ENCODE measurements around the gene MYO10.
A peak's percentile ranks its signal among the peaks of the same experiment; 100 is the strongest.

Gene MYO10

DNA sequence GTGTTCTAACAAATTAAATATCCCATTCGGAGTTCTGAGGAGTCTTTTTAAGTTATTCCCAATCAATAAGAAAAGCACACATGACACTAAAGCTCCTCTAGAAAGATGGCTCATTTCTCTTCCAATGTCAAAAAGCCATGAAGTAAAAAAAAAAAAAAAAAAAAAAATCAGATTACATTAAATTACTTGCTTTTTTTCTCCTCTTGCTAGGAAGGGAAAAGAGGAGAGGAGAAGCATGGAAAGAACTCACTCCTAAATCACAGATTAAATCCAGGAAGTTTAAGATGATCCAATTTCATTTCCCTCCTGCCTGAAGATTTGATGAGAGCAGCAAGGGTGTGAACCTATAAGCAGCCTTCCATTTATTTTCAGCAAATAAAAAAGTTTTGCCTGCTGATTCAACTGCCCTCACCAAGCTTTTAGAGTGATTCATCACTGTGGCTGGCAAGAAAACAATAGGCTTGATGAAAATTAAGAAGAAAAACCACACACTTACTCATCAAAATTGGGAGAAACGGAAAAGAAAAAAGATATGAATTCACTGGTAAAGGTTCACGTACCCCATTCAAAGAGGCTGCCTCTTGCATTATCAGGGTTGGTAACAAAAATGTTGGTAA, 19.7 kb downstream of the MYO10 start:
- peak; percentile 61 for DNase-seq (ENCODE audit: low spot score)

DNA sequence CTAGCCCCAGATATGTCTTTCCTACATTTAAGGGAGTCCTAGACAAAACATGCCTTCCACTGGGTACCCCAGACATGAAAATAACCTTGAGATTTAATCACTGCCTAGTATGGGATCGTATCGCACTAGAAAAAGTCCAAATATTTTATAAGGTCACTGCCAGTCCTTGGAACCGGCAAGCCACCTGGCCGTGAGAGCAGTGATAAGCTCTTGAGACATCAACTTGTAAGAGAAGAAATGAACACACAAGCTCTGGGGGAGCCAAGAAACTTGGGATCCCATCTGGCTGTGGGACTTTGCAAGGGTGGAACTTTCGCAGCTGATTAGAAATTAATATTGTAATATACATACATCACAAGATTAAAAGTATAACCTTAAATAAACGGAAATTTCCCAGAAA, 21.5 kb downstream of the MYO10 start:
- no peak for DNase-seq (ENCODE audit: low spot score)

DNA sequence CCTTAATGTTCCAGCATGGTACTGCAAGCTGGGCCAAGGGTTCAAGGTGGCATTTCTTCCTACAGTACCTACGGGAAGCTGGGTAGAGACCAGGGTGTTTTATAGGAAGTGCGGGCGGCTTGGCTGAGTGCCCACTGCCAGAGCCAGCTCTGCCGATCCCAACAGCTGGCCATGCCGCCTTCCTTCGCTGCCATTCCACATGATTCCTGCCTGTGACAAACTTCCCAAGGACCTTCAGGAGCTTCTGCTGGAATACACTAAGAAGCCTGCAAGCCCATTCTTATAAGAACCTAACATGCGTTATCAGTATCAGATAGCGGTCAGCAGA, 22.0 kb downstream of the MYO10 start:
- no peak for DNase-seq (ENCODE audit: low spot score)

DNA sequence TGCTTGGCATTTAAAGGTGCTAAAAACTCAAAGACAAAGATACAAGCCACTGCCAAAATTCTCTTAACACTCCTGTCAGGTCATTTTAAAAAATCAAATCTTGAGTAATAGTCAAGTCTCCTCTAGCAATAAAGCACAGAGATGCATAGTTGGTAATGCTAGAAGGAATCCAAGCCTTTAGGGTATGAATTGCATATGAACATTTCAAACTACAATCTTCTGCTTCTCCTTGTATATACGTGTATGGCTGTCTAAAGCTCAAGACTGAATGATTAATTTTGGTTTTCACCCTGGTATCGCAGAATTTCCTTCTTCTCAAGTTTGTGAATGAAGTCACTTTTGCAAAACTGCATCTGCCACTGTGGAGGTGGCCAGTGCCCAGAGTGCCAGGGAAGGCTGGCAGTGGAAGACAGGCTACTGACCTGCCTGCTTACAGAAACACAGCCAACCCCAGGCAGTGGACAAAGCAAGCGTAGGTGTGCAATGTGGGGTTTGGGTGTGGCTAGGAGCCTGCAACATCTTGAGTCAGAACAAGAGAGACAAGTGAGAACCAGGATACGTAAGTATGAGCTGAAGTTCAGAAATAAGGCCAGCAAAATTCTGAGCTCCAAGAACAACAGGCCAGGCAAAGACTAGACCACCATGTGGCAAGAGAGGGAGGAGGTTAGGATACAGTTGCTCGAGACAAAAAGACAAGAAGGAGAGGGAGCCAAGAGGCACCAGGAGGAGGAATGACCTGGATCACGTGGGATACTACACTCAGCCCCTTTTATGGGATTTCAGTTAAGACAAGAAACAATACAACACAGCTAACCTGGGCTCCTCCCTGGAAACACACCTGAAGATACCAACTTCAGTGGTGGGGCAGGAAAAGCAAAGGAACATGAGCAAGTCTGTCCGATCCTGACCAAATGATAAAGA, 22.6 kb downstream of the MYO10 start:
- no peak for DNase-seq (ENCODE audit: low spot score)

DNA sequence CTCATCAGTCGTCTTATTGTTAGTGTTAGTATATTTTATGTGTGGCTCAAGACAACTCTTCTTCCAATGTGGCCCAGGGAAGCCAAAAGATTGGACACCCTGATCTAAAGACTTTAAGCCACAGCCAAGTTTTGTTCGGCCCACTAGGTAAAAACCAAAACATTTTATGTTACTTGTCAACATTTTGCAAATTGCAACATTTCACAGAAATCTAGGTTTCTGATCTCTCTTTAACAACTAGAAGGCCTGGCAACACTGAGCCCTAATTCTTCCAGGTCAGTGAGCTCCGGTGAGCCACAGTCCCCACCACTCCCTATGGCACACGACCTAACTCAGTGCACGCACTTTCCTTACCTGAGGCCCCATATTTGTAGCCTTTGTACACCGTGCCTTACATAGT, 24.0 kb downstream of the MYO10 start:
- DNase-seq (ENCODE audit: low spot score), result no peak

DNA sequence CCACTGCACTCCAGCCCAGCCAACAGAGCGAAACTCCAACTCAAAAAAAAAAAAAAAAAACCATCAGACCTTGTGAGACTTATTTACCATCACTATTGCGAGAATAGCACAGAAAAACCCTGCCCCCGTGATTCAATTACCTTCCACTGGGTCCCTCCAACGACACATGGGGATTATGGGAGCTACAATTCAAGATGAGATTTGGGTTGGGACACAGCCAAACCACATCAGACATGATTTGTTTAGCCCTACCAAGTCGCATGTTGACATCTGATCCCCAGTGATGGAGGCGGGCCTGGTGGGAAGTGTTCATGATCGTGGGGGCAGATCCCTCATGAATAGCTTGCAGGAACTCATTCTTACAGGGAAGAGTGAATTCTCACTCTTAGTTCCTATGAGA, 26.6 kb downstream of the MYO10 start:
- DNase-seq (ENCODE audit: low spot score), result no peak

DNA sequence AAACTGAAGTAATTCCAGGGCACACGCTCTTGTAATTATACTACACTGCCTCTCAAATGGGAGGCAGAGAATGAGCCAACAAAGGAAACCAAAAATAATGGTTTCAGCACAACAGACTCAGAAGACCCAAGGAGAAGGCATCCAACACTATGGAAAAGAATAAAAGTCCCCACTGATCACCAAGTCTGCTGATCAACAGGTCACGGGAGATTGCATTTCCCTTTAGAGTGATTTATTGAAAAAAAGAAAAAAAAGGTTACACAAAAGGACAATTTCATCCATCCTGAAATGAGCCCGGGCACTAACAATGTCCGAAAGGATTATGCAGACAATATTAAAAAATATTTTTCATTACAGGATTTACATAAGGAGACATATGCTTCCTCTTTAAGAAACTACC, 28.8 kb downstream of the MYO10 start:
- no peak for DNase-seq (ENCODE audit: low spot score)

DNA sequence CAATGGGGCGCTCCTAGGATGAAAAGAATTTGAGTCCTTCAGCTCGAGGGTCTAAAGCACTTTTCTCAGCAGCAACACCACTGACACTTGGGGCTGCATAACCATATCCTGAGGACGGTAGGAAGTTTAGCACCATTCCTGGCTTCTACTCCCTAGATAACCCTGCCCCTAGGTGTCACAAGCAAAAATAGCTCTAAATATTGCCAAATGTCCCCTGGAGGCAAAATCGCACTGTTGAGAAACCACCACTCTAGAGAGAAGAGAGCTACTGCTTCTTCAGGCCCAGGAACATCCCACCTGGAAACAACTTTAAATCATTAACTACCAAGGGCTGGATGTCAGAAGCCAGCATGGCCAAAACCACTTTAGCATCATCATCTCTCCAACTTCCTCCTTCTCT, 29.8 kb downstream of the MYO10 start:
- no peak for DNase-seq (ENCODE audit: low spot score)

DNA sequence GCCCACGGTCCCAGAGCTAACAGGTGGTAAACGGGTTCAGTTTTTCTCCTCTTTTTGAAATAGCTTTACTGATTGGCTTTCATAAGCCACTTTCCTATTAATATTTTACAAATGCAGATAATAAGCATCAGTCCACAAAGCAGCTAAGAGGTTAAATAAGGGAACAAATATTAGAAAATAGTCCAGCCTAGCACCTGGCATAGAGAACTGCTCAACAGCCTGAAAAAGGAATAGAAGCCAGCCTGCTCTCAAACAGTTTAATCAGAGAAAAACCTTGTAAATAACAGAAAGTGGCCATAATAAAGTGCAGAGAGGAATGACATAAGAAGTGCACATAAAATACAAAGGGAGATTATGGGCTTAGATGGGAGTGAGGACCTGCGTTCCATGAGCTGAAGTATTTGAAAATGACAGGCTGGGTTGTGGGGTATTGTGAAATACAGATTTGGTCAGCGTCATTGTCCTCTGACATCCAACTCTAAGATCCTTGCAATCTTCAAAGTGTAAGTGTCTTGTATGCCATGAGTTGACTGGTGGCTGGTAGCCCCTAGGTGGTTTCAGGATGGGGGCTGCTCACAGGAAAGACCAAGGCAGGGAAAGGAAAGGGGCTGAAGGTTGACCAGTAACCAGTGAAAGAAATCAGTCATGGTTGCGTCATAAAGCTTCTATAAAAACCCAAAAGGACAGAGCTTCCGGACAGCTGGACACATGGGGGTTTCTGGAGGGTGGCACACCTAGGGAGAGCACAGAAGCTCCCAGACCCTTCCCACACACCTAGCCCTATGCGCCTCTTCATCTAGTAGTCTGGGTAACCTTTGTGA, 32.4 kb downstream of the MYO10 start:
- DNase-seq (ENCODE audit: low spot score), result no peak

DNA sequence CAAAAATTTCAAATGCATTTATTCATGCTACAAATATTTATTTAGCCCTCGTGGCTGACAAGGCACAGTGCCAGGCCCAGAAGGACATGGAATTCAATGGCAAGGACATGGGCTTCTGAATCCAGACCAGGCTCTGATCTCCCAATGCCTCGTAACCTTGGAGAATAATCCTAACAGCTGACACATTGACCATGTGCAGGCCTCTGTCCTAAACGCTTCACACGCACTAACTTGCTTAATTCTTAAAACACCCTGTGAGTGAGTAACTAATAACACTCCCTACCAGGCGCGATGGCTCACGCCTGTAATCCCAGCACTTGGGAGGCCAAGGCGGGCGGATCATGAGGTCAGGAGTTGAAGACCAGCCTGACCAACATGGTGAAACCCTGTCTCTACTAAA, 33.2 kb downstream of the MYO10 start:
- DNase-seq (ENCODE audit: low spot score), result peak; percentile 26

DNA sequence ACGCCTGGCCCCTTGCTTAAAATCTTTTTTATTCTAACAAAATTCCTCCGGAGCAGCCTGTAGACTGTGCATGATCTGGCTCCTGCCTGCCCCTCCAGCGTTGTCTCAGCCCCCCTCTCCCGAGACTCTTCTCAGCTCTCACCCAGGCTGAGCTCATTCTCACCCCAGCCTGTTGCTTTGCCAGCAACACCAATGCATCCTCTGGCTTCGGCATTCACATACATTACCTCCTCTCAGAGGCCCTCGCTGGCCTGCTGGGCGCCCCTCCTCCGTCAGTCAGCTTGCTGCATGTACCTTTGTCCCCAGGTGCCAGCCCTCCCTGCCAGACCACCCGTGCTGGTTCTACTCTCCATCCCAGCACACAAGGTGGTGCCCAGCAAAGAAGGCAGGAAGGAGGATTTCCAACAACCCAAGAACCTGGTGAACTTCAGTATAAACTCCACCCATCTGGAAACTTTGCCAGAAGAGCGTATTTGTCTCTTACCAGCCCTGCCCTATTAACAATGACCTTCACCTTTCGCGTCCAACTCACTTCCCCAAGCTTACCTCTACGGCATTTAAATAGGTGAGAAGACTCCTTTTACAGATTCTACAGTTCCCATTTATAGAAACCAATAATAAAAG, 35.0 kb downstream of the MYO10 start:
- DNase-seq (ENCODE audit: low spot score), result no peak

DNA sequence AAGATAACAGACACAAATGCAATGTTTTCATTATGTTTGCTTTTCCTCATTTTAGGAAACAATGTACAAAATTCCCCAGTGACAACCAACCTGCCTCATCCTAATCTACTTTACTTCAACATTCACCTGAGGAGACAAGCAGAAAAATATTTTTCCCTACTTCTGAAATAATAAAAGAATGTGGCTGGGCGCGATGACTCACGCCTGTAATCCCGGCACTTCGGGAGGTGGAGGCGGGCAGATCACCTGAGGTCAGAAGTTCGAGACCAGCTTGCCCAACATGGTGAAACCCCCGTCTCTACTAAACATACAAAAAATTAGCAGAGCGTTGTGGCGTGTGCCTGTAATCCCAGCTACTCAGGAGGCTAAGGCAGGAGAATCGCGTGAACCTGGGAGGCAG, 36.9 kb downstream of the MYO10 start:
- no peak for DNase-seq (ENCODE audit: low spot score)

DNA sequence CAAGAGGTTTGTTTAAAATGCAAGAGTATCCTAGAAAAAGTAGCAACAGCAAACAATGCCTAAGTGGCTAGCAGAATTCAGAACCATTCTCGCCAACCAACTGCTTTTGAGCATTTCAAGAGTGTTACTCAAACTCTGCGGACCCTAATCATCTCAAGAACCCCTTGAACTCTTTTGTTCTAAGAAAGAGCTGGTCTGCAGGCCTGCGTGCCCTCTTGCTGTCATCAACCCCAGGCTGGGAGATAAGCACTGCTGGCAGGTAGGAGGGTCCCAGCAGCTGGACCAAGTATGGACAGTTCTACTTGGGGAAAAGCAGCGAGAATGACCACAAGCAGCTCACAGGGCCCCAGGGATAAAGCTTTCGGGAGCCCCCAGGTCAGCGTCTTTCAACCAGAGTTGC, 38.3 kb downstream of the MYO10 start:
- DNase-seq (ENCODE audit: low spot score), result no peak

DNA sequence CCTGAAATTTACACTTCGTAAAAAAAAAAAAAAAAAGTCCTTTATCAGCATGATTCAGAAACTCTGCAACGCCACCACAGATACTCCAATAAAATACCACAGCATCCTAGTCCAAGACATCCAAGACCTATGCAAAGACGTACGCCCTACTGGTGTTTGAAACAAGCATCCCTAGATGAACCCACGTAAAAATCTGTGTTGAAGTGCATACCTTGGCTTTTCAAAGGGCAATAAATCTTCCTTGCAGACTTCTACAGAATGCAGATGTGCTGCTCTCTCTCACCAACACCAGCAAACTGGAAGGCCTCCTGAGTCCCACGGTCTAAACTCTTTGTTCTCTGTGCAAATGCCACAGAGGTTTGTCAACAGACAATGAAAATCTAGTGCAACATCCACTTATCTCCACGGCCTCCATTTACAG, 38.8 kb downstream of the MYO10 start:
- no peak for DNase-seq (ENCODE audit: low spot score)

DNA sequence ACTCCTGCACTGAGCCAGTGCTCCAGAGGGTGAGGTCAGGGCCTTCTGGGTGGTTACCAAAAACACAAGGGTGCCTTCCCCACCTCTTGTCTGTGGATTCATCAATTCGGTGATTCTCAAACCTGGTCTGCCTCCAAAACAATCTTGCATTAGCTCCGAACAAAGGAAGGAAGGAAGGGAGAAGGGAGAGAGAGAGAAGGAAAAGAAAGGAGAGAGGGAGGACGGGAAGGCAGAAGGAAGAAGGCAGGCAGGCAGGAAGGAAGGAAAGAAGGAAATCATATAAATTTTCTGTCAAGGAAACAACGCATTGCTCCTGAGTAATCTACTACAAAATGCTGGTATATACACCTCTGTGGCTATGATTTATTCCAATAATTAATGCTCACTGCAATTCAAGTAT, 39.3 kb downstream of the MYO10 start:
- no peak for DNase-seq (ENCODE audit: low spot score)

DNA sequence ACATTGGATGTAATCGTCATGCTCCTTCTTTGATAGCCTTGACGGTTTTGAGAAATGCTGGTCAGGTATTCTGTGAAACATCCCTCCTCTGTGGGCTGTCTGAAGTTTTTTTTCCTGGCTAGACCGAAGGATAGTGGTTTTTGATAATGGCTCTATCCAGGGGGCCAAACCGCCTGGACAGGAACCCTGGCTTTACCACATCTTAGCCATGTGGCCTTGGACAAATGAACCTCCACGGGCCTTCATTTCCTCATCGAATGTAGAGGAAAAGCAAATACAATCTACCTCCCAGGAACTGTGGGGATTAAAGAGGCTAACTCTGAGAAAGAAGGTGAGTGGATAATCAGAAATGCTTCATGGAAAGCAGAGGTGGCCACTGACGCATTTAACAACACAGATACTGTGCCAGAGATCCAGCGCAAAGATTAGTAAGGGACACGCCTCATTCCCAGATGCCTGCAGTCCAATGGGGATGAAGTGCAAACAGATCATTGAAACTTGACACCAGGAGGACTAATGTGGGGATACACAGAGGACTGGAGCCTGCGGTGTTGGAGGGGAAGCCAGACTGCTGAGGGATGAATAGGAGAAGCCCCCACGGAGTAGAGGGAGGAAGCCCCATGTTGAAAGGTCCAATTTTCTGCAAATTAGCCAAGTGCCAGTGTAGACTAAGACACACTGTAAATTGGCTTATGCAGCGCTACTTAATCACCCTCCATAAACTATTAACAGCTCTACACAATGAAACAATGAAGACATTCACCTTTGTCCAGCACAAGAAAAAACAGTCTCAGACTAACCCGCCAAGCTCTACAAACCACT, 41.6 kb downstream of the MYO10 start:
- DNase-seq (ENCODE audit: low spot score), result no peak

DNA sequence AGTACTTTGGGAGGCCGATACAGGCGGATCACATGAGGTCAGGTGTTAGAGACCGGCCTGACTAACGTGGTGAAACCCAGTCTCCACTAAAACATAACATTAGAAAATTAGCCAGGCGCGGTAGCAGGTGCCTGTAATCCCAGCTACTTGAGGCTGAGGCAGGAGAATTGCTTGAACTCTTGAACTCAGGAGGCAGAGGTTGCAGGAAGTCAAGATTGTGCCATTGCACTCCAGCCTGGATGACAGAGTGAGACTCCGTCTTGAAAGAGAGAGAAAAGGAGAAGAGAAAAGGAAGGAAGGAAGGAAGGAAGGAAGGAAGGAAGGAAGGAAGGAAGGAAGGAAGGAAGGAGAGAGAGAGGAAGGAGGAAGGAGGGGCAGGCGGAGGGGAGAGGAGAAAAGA, 45.1 kb downstream of the MYO10 start:
- no peak for DNase-seq (ENCODE audit: low spot score)

DNA sequence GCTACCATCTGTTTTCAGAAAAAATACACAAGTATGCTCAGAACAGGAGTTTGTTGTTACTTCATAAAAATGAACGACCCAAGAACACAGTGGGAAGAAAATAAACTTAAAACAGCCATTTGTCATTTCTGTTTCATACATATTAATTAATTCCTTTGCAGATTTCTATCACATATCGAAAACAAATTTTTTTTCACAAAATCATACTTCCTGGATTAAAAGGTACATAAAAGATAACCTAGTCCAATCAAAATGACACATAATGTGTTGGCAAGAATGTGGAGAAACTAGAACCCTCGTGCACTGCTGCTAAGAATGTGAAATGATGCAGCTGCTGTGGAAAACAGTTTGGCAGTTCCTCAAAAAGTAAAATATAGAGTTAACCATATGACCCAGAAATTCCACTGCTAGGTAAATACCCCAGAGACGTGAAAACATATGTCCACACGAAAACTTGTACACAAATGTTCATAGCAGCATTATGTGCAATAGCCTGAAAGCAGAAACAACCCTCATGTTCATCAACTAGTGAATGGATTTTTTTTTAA, 46.0 kb downstream of the MYO10 start:
- DNase-seq (ENCODE audit: low spot score), result no peak

DNA sequence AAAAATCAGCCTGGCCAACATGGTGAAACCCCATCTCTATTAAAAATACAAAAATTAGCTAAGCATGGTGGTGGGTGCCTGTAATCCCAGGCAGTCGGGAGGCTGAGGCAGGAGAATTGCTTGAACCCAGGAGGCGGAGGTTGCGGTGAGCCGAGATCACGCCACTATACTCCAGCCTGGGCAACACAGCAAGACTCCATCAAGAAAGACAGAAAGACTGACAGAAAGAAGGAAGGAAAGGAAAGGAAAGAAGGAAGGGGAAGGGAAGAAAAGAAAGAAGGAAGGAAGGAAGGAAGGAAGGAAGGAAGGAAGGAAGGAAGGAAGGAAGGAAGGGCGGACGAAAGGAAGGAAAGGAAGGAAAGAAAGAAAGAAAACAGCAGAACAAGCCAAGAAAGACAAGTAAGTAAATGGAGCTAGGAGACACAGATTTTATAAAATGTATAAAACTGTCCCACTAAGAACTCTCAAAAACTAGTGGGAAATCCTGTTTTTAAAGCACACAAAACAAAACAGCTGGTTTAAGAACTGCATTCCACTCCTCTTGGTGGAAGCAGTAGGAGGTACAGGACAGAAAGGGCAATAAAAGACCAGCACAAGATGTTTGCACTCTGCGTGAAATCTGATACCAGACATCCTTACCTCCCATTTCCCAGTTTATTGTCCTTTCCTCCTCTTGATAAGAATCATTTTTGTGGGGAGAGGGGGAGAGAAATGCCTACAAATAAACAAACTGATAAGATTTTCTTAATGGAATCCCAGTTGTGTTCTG, 46.7 kb downstream of the MYO10 start:
- DNase-seq (ENCODE audit: low spot score), result no peak

DNA sequence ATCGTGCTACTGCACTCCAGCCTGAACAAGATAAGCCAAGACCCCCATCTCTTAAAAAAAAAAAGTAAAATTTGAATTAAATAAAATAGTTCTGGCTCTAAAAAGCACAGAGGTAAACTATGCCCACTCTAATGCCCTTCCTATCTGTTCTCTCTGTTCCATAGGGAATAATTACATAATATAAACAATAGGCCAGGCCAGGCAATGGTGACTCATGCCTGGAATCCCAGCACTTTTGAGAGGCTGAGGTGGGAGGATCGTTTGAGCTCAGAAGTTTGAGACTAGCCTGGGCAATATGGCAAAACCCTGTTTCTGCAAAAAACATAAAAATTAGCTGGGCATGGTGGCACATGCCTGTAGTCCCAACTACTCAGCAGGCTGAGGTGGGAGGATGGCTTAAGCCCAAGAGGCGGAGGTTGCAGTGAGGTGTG, 47.4 kb downstream of the MYO10 start:
- no peak for DNase-seq (ENCODE audit: low spot score)

Measured in AG08396 (cell line).